ENCODE data around the gene ERGIC1.

- TF ChIP-seq CTCF (IDR thresholded peaks at IDR 0.05) = no peak
- no peak for TF ChIP-seq POLR2A (IDR thresholded peaks at IDR 0.05)
These were observed 43.6 kb downstream of the ERGIC1 start for GRCh38 chr5:172877466-172878260.

Data from esophagus squamous epithelium (tissue), 4 donors.